WERI-Rb-1 (cell line): Measurements from ENCODE around the gene PTPN1.

Experiments used
- DNase-seq: peaks from one replicate; pipeline ENCODE4 v3.0.0-alpha.2; 2020
- H3K27ac ChIP-seq: fragments of 250-450 bp; sonication (Bioruptor Pico); 2 replicates; pipeline ENCODE4 v1.5.1; 2020; ENCODE audit warnings: mild to moderate bottlenecking, moderate library complexity
- H3K27me3 ChIP-seq: fragments of 250-450 bp; sonication (Bioruptor Pico); 2 replicates; pipeline ENCODE4 v1.5.1; 2021; ENCODE audit warnings: mild to moderate bottlenecking, low read depth, moderate library complexity; ENCODE audit not compliant: insufficient read depth, severe bottlenecking
- H3K36me3 ChIP-seq: fragments of 250-450 bp; sonication (Bioruptor Pico); 2 replicates; pipeline ENCODE4 v1.5.1; 2020; ENCODE audit warnings: mild to moderate bottlenecking, moderate library complexity
- H3K4me3 ChIP-seq: 2 replicates; pipeline ENCODE4 v1.5.1; 2011; ENCODE audit warnings: low read depth, mild to moderate bottlenecking, control low read depth, low read length
- H3K9me3 ChIP-seq: fragments of 250-450 bp; sonication (Bioruptor Pico); 2 replicates; pipeline ENCODE4 v1.5.1; 2021; ENCODE audit warnings: mild to moderate bottlenecking, moderate library complexity; ENCODE audit not compliant: severe bottlenecking
- CTCF ChIP-seq: IDR thresholded peaks from 2 replicates; pipeline ENCODE4 v1.5.1; 2011; ENCODE audit warnings: low read depth, mild to moderate bottlenecking, control low read depth, inconsistent platforms, low read length

Gene PTPN1

GRCh38 chr20:50585214-50585613 lies 75.0 kb downstream of the PTPN1 start:
- Histone ChIP-seq H3K9me3 (no peaks in the 10 kb centered on the region), H3K27ac (no peak overlapping the region), H3K4me3 (no peak overlapping the region), H3K27me3 (no peaks in the 10 kb centered on the region), H3K36me3 (peaks cover 26% of the 10 kb centered on the region)
- no peak for TF ChIP-seq CTCF
- DNase-seq: no peak

GRCh38 chr20:50585678-50586077 lies 75.5 kb downstream of the PTPN1 start:
- no peak overlapping the region for H3K4me3 ChIP-seq
- H3K9me3 ChIP-seq: no peaks in the 10 kb centered on the region
- no peak overlapping the region for H3K27ac ChIP-seq
- DNase-seq: no peak
- no peaks in the 10 kb centered on the region for H3K27me3 ChIP-seq
- H3K36me3 ChIP-seq: peaks cover 22% of the 10 kb centered on the region
- no peak for TF ChIP-seq CTCF

- Histone ChIP-seq H3K4me3 (no peak overlapping the region), H3K36me3 (peaks cover 14% of the 10 kb centered on the region), H3K27me3 (no peaks in the 10 kb centered on the region), H3K9me3 (no peaks in the 10 kb centered on the region), H3K27ac (no peak overlapping the region)
- DNase-seq: no peak
- no peak for TF ChIP-seq CTCF
Measured at GRCh38 chr20:50586531-50587232, 76.5 kb downstream of the PTPN1 start.

GRCh38 chr20:50587291-50587961 lies 77.2 kb downstream of the PTPN1 start:
- H3K4me3 ChIP-seq: no peak overlapping the region
- H3K27ac ChIP-seq: no peak overlapping the region
- peaks cover 8% of the 10 kb centered on the region for H3K36me3 ChIP-seq
- DNase-seq: no peak
- H3K27me3 ChIP-seq: no peaks in the 10 kb centered on the region
- TF ChIP-seq CTCF: no peak
- H3K9me3 ChIP-seq: no peaks in the 10 kb centered on the region

- no peaks in the 10 kb centered on the region for H3K27me3 ChIP-seq
- H3K27ac ChIP-seq: no peak overlapping the region
- H3K9me3 ChIP-seq: no peaks in the 10 kb centered on the region
- TF ChIP-seq CTCF: peak; percentile 98
- H3K4me3 ChIP-seq: no peak overlapping the region
- H3K36me3 ChIP-seq: peaks cover 8% of the 10 kb centered on the region
- DNase-seq: peak; percentile 79
Measured at GRCh38 chr20:50588034-50588736, 78.0 kb downstream of the PTPN1 start.
